ENCODE measurements around the gene SLC25A30. TPM values are rescaled to one million over a fixed set of nuclear protein-coding genes. Genes with fewer than 3 reads are reported as not detected.

SLC25A30 gene
- total and polyA plus RNA-seq, 2 of the 13 experiments (the other 11 are each of a cell fraction or from before 2014, with no cell fraction given): 19.6 to 22.5 TPM

DNA sequence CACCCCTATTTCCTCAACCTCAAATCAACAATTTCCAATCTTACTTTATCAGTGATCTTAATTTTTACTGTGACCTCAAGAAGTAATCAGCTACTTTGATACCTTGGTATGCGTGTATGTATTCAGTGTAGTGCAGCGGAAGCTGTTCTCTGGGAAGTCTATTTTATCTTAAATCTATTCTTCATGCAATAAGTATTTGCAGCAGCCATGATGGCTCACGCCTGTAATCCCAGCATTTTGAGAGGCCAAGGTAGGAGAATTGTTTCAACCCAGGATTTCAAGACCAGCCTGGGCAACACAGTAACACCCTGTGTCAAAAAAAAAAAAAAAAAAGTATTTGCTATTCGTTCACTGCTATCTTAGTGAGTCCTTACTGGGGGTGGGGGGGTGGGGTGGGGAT is 6.5 kb downstream of the SLC25A30 start:
- POLR2A ChIA-PET: no interaction called here
- Histone ChIP-seq H3K4me2 (ENCODE audit: low read depth, low read length) (no peak overlapping the region), H3K9ac (ENCODE audit: insufficient read depth, low read depth, low read length) (no peak overlapping the region), H3K79me2 (ENCODE audit: insufficient read depth, low read length) (peaks cover 43% of the 10 kb centered on the region), H3K4me3 (replicated peaks in 1 of 3; ENCODE audit: insufficient read depth in 1 of 3, low read depth in 2 of 3, low read length in 3 of 3) (no peak overlapping the region), H3K27me3 (ENCODE audit: control insufficient read depth in 1 of 2, insufficient read depth in 2 of 2, low read length in 2 of 2) (no peaks in the 10 kb centered on the region), H4K20me1 (ENCODE audit: insufficient read depth, low read length) (peaks cover 18% of the 10 kb centered on the region; the same call in 1 of the 2 replicates), H3K9me3 (ENCODE audit: low read length) (no peaks in the 10 kb centered on the region), H3K4me1 (ENCODE audit: insufficient read depth, low read length) (peaks cover 43% of the 10 kb centered on the region), H3K36me3 (replicated peaks in 1 of 2; ENCODE audit: control insufficient read depth in 1 of 2, insufficient read depth in 2 of 2, low read length in 2 of 2) (peaks cover 7 to 39% of the 10 kb centered on the region in 2 experiments), H3K27ac (ENCODE audit: extremely low read length, insufficient read depth, low read length) (no peak overlapping the region), H2AFZ (ENCODE audit: low read length) (no peak overlapping the region)
- intact Hi-C loops (cut with micrococcal nuclease; ENCODE audit: unreplicated experiment) (no loop called here), in situ Hi-C loops (cut with HindIII; ENCODE audit: extremely low pct_ligation_motif_present, low pct_unique_long_range_greater_than_20kb) (no loop called here)
- no peak for TF ChIP-seq ZNF256 (CRISPR knock-in tag; conservative IDR thresholded peaks at IDR 0.05)
- no peak for FAIRE-seq
- CTCF ChIA-PET (ENCODE audit: low intra/inter-chr PET ratio, low total read pairs): no interaction called here
- 95% methylated on average over 4 of the region's 4 CpGs for WGBS (ENCODE audit: low lambda C conversion rate)
- BruUV-seq (replicated peaks): no TSS peak
- no peak for ATAC-seq
- DNase-seq (ENCODE audit: low spot score): no peak

DNA sequence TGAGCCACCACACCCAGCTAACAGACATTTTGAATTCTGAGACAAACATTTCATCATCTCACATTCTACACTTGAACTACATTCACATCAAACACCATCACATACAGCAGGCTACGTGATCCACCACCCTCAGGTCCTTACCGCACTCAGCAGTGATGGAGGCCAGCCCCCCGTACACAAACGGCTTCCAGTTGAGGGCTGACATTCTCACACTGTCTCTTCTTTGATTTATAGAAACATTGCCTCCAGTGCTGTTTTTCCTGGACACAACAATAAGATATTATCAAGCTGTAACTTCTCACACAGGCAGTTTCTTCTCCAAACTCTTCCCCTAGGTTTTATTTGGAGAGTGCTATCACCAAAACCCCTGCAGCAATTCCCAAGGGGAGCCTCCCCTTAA is 7.0 kb downstream of the SLC25A30 start:
- ChIA-PET POLR2A (no interaction called here), CTCF (ENCODE audit: low intra/inter-chr PET ratio, low total read pairs) (no interaction called here)
- FAIRE-seq (no peak), DNase-seq (ENCODE audit: low spot score) (no peak), ATAC-seq (no peak)
- Histone ChIP-seq H3K27ac (ENCODE audit: extremely low read length, insufficient read depth, low read length) (no peak overlapping the region), H3K27me3 (ENCODE audit: control insufficient read depth in 1 of 2, insufficient read depth in 2 of 2, low read length in 2 of 2) (no peaks in the 10 kb centered on the region), H3K9ac (ENCODE audit: insufficient read depth, low read depth, low read length) (no peak overlapping the region), H3K36me3 (replicated peaks in 1 of 2; ENCODE audit: control insufficient read depth in 1 of 2, insufficient read depth in 2 of 2, low read length in 2 of 2) (peaks cover 11 to 42% of the 10 kb centered on the region in 2 experiments), H3K4me1 (ENCODE audit: insufficient read depth, low read length) (peaks cover 39% of the 10 kb centered on the region), H3K4me3 (replicated peaks in 1 of 3; ENCODE audit: insufficient read depth in 1 of 3, low read depth in 2 of 3, low read length in 3 of 3) (no peak overlapping the region), H3K4me2 (ENCODE audit: low read depth, low read length) (no peak overlapping the region), H3K79me2 (ENCODE audit: insufficient read depth, low read length) (peaks cover 39% of the 10 kb centered on the region), H4K20me1 (ENCODE audit: insufficient read depth, low read length) (peaks cover 15% of the 10 kb centered on the region; the same call in 1 of the 2 replicates), H3K9me3 (ENCODE audit: low read length) (no peaks in the 10 kb centered on the region), H2AFZ (ENCODE audit: low read length) (no peak overlapping the region)
- no TSS peak for BruUV-seq (replicated peaks)
- in situ Hi-C loops (cut with HindIII; ENCODE audit: extremely low pct_ligation_motif_present, low pct_unique_long_range_greater_than_20kb): no loop called here
- 94% methylated on average over 4 of the region's 4 CpGs for WGBS (ENCODE audit: low lambda C conversion rate)
- TF ChIP-seq TOPORS (CRISPR knock-in tag; IDR thresholded peaks at IDR 0.05) (no peak), NPAS2 (CRISPR knock-in tag; IDR thresholded peaks at IDR 0.05; ENCODE audit: borderline replicate concordance) (no peak), FOXA3 (CRISPR knock-in tag; IDR thresholded peaks at IDR 0.05) (no peak)
- TF ChIP-seq, protein P1, sequence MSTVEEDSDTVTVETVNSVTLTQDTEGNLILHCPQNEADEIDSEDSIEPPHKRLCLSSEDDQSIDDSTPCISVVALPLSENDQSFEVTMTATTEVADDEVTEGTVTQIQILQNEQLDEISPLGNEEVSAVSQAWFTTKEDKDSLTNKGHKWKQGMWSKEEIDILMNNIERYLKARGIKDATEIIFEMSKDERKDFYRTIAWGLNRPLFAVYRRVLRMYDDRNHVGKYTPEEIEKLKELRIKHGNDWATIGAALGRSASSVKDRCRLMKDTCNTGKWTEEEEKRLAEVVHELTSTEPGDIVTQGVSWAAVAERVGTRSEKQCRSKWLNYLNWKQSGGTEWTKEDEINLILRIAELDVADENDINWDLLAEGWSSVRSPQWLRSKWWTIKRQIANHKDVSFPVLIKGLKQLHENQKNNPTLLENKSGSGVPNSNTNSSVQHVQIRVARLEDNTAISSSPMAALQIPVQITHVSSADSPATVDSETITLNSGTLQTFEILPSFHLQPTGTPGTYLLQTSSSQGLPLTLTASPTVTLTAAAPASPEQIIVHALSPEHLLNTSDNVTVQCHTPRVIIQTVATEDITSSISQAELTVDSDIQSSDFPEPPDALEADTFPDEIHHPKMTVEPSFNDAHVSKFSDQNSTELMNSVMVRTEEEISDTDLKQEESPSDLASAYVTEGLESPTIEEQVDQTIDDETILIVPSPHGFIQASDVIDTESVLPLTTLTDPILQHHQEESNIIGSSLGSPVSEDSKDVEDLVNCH (CRISPR knock-in tag; IDR thresholded peaks at IDR 0.05): no peak
- TF ChIP-seq, protein P2, sequence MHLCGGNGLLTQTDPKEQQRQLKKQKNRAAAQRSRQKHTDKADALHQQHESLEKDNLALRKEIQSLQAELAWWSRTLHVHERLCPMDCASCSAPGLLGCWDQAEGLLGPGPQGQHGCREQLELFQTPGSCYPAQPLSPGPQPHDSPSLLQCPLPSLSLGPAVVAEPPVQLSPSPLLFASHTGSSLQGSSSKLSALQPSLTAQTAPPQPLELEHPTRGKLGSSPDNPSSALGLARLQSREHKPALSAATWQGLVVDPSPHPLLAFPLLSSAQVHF (CRISPR knock-in tag; IDR thresholded peaks at IDR 0.05): no peak
- TF ChIP-seq, protein P3, sequence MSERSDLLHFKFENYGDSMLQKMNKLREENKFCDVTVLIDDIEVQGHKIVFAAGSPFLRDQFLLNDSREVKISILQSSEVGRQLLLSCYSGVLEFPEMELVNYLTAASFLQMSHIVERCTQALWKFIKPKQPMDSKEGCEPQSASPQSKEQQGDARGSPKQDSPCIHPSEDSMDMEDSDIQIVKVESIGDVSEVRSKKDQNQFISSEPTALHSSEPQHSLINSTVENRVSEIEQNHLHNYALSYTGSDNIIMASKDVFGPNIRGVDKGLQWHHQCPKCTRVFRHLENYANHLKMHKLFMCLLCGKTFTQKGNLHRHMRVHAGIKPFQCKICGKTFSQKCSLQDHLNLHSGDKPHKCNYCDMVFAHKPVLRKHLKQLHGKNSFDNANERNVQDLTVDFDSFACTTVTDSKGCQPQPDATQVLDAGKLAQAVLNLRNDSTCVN (CRISPR knock-in tag; IDR thresholded peaks at IDR 0.05; ENCODE audit: borderline replicate concordance): no peak
- TF ChIP-seq, protein P4, sequence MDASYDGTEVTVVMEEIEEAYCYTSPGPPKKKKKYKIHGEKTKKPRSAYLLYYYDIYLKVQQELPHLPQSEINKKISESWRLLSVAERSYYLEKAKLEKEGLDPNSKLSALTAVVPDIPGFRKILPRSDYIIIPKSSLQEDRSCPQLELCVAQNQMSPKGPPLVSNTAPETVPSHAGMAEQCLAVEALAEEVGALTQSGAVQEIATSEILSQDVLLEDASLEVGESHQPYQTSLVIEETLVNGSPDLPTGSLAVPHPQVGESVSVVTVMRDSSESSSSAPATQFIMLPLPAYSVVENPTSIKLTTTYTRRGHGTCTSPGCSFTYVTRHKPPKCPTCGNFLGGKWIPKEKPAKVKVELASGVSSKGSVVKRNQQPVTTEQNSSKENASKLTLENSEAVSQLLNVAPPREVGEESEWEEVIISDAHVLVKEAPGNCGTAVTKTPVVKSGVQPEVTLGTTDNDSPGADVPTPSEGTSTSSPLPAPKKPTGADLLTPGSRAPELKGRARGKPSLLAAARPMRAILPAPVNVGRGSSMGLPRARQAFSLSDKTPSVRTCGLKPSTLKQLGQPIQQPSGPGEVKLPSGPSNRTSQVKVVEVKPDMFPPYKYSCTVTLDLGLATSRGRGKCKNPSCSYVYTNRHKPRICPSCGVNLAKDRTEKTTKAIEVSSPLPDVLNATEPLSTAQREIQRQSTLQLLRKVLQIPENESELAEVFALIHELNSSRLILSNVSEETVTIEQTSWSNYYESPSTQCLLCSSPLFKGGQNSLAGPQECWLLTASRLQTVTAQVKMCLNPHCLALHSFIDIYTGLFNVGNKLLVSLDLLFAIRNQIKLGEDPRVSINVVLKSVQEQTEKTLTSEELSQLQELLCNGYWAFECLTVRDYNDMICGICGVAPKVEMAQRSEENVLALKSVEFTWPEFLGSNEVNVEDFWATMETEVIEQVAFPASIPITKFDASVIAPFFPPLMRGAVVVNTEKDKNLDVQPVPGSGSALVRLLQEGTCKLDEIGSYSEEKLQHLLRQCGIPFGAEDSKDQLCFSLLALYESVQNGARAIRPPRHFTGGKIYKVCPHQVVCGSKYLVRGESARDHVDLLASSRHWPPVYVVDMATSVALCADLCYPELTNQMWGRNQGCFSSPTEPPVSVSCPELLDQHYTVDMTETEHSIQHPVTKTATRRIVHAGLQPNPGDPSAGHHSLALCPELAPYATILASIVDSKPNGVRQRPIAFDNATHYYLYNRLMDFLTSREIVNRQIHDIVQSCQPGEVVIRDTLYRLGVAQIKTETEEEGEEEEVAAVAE (CRISPR knock-in tag; IDR thresholded peaks at IDR 0.05; ENCODE audit: borderline replicate concordance): no peak
- intact Hi-C loops (cut with micrococcal nuclease; ENCODE audit: unreplicated experiment): no loop called here

Measured in HepG2 (cell line).